GM18861 (cell line): ENCODE results near the gene PPM1B.
"Not testable (repeated sequence)": the region's sequence is repeated elsewhere in the genome, so short reads cannot be mapped to it uniquely, and the experiment has no call there.

Source experiments
- ATAC-seq: cut with Tn5 transposase; IDR thresholded peaks from one replicate; pipeline ENCODE4 v1.9.1; 2021; ENCODE audit not compliant: unreplicated experiment

Gene PPM1B

DNA sequence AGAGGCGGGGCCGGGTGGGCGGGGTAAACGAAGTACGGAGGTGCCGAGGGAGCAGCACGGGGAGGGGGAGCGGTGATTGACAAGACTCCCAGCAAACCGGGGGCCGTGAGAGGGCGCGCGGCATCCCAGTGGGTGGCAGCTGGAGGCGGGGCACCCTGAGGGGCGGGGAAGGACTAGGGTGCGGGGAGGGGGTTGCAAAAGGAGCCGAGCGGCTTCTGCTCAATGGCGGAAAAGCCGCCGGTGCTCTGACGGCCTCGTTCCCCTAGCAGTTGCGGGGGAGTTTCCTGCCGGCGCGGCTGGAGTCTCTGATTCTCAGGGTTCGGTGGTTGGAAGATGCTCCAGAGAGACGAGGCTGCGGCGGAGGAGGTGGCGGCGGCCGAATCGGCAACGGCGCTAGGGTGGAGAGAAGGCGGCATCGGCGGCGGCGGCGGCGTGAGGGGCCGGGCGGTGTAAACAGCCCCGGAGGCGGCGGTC is at the start of gene PPM1B:
Gene PPM1B (plus strand): TSS at position 195 of the 474 bp plus-strand sequence. CDS start 32,325 bp downstream, outside the sequence.
- ATAC-seq: peak; percentile 44

DNA sequence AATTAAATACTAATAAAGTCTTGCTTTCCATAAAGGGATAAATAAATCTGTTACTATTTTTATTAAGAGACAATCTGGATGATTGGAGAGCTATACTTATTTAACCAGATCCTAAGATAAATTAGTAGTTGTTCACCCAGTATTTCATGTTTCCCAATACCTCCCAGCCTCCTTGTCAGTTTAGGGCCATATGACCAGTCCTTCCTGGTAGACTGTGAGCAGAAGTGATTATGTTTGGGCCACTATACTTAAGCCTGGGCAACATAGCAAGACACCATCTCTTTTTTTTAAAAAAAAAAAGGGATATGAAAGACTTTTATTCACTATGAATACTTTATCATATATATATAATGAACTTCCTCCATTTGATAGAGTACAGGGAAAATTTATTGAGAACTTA is 48.8 kb upstream of the PPM1B start:
- ATAC-seq: no peak

DNA sequence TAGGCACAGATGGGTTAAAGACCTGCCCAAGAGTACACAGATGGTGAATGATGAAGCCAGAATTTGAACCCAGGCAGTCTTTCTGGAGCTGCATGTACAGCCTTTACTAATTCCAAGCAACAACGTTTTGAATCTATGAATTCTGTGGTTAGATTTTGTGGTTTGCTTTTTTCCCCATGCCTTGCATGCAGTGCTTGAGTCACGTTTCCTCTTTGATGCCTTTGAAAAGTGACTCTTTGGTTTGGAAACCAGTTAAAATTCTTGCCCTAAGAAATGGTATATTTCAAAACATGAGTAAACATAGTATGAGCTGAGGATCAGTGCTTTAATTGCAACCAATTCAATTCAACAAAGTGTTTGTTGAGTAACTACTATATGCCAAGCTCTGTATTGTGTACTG is 48.2 kb upstream of the PPM1B start:
- no peak for ATAC-seq

DNA sequence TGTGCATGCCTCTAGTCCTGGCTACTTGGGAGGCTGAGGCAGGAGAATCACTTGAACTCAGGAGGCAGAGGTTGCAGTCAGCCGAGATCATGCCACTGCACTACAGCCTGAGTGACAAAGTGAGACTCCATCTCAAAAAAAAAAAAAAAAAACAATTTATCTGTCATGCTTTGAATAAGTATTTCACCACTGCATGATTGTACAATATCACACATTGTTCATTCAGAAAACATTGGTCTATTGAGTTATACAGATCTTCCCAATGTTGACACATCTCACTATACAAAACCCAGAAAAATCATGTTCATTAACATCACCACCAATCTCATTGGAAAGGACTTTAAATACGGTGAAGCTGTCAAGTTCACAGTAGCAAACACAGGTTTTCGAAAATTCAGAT is 46.8 kb upstream of the PPM1B start:
- no peak for ATAC-seq

DNA sequence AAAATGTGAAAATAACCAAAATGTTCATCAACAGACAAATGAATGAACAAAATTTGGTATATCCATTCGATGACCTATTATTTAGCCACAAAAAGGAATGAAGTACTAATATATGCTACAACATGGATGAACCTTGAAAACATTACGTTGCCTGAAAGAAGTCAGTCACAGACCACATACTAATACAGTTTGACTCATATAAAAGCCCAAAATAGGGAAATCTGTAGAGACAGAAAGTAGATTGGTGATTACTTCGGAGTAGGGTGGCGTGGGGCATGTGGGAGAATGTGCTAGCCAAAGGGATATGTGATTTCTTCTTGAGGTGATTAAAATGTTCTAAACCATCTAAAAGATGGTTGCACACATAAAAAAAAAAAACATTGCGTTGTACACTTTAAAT is 44.2 kb upstream of the PPM1B start:
- no peak for ATAC-seq

DNA sequence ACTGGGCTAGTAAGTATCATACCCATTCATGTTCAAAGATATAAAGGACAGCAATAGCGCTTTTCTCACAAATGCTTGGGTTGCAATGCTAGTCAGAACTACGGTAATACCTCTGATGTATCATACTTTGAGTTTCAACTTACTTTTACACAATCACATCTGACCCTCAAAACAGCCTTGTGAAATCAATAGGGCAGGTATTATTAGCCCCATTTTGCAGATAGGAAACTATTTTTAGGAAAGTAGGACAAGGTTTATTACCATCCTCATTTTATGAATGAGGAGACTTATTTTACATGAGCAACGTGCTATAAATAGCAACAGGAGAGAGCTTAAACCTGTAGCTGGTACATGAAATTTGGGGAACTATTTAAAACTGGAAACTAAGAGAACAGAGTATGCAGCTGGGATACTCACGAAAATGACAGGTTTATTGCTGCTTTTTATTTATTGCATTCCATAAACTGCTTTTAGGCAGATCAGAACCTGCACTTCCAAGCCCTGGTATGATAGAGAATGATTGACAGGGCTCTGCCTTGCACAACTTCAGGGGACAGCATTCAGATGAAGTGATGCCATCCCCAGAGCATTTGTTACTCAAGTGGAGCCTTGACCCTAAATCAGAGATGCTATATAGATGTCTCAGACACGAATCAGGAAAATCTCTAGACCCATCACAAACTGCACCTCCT is 42.4 kb upstream of the PPM1B start:
- ATAC-seq: no peak

DNA sequence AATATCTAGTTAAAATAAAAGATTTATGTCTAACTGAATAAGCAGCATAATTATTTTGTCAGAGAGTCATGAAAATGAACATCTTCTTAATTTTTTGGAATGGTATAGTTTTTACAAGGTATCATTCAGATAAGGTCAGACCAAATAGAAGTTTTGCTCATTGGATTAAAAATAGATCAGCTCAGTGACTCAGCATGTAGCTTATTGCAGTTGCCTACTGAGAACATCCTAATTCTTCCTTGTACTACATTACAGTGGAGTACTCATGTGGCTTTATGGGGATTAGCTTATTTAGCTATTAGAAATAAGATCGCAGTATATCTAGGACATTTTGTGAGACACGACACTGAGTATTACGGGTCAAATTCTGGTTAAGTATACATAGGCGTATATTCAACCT is 38.2 kb upstream of the PPM1B start:
- ATAC-seq: no peak

DNA sequence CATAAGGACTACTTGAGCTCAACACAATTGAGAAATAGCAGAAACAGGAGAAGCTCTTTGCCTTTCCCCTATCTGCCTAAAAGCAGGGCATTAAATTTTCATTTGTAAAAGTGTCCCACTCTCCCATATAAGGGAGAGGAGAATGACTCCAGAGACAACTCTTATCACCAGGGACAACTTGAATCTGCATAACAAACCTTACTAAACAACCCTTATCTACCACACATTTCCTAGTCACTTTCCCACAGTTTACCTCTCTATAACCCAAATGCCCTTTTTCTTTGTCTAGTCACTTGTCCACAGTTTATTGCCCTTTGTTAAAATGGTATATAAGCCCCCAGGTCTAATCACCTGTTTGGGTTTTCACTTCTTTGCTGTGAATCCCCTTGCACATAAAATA is 37.5 kb upstream of the PPM1B start:
- no peak for ATAC-seq

DNA sequence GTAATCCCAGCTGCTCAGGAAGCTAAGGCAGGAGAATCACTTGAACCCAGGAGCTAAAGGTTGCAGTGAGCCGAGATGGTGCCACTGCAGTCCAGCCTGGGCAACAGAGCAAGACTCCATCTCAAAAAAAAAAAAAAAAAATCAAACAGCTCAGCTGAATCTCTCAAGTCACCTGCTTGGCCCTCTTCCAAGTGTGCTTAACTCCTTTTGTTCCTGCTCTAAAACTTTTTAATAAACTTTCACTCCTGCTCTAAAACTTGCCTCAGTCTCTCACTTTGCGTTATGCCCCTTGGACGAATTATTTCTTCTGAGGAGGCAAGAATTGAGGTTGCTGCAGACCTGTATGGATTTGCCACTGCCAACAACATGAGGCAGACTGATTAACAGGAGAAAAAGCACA is 35.1 kb upstream of the PPM1B start:
- not testable (repeated sequence) for ATAC-seq

DNA sequence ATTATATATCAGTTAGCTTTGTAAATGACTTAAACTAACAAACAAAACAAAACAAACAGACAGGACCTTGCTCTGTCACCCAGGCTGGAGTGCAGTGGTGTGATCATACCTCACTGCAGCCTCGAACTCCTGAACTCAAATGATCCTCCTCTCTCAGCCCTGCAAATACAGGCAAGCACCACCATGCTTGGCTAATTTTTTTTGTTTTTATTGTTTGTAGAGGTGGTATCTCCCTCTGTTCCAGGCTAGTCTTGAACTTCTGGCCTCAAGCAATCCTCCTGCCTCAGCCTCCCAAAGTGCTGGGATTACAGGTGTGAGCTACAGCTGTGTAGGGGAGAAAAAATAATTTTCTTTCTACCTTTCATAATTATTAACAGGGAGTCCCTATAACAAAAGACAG is 33.8 kb upstream of the PPM1B start:
- ATAC-seq: no peak

DNA sequence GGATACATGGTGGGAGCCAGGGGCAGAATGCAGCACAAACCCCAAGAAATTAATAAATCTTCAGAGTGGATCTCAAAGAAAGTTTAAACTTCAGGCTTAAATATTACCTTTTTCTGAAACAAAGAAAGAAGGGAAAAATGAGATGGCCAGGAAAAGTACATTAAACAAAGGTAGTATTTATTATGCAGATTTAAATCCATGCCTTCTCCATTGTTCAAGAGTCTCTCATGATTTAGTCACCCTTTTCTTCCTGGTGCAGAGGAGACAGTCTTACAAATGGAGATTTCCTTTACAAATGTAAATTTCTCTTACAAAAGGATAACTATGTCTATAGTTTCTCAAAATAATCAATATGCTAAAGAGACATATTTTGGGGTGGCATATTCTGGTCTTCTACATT is 33.4 kb upstream of the PPM1B start:
- ATAC-seq: no peak

DNA sequence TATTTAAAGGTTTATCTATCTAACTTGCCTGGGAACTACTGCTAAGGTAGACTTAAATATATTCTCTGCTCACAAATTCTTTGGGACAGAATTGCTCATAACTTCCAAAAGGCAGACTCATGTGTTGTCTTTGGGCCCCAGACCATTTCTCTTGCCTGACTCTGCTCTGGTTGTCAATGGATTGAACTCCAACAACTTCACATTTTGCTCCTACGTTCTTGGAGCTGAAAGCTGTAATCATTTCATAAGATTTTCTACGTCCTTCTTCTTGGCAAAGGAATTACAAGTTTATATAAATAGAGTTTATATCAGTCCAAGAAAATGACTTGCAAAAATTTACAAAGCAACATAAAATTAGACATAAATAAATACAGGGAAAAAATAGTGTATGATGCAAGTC is 32.9 kb upstream of the PPM1B start:
- ATAC-seq: no peak

DNA sequence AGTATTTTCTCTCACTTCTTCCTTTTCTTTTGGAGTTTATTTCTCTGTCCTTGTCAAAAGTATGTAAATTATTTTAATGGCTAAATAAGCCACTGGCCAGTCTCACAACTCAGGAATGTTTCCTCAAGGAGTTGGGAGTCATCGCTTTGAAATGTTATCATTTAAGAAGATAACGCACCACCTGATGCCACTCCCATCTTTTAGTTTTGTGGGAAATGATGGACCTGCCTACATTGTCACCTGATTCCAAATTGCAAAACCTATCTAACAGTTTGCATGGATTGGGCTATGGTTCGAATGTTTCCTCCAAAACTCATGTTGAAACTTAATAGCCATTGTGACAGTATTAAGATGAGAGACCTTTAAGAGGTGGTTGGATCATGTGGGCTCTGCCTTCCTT is 32.4 kb upstream of the PPM1B start:
- no peak for ATAC-seq

DNA sequence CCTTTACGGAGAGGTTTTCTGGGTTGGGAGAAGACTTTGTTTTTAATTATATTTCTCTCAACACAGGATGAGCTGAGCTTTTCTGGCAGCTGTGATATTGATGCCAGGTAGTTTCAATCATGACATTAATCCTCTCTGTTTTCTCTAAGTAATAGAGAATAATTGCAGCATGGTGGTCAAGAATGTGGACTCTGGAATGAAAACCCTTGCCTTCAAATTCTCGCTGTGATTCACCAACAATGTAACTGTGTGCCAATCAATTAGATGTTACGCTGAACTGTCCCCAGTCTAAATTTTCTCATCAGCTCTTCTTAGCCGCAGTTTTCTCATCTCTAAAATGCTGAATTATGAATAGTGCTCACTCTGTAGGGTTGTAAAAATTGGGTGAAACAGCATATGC is 31.6 kb upstream of the PPM1B start:
- ATAC-seq: no peak

DNA sequence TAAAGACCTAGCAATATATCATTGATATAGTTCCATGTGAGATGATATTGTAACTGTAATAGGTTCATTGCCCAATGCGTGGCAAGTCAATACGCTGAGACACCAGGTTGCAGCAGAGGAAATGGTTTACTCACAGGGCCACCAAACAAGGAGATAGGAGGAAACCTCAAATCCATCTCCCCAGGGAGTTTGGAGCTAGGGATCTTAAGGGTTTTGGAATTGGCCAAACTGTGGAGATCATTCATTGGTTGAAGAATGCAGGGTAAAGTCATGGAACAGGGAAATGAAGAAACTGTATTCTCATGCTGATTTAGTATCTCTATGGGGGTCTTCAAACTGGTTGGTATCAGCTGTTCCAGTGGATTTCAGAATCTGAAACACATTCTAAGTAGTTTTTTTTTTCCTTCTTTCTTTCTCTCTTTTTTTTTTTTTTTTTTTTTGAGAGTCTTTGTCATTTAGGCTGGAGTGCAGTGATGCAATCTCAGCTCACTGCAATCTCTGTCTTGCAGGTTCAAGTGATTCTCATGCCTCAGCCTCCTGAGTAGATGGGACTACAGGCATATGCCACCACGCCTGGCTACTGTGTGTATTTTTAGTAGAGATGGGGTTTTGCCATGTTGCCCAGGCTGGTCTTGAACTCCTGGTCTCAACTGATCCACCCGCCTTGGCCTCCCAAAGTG is 30.7 kb upstream of the PPM1B start:
- ATAC-seq: no peak

DNA sequence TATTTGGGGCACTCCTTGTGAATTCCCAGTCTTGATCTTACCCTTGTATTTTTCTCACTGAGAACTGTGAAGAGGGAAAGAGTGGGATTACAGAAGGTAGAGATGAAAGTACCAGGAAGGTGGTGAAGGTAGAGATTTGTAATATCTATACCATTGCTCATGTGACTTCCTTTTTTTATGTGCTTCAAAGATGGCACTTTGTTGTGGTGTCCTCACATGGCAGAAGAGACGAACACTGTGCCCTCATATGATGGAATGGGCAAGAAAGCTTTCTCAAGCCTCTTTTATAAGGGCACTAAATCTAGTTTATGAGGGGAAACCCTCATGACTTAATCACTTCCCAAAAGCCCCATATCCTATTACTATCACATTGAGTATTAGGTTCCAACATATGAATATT is 28.9 kb upstream of the PPM1B start:
- ATAC-seq: no peak

DNA sequence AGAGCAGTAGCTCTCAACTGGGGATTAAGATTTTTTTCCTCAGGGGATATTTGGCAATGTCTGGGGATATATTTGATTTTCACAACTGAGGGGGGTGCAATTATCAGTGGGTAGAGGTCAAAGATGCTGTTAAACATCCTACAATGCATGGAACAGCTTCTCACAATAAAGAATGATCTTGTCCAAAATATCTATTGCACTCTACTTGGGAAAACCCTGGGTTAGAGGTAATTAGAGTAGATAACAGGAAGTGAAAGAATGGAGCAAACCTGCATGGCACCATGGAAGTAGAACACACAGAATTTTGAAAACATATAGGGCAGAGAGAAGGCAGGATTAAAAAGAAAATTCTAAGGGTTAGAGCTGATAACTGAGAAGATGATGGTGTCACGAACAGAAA is 26.4 kb upstream of the PPM1B start:
- ATAC-seq: no peak

DNA sequence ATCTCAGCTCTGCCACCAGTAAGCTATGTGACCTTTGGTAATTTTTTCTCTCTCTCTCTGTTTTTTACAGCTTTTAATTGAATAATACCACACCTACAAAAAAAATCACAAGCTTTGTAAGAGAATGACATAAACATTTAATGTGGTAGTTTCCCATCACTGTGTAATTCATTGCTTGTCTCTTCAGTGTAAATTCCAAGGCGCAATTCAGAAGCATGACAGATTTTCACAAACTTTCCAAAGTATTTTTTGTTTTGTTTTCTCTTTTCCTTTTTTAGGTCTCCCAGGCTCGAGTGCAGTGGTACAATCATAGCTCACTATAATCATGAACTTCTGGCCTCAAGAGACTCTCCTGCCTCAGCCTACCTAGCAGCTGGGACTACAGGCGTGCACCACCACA is 25.0 kb upstream of the PPM1B start:
- no peak for ATAC-seq

DNA sequence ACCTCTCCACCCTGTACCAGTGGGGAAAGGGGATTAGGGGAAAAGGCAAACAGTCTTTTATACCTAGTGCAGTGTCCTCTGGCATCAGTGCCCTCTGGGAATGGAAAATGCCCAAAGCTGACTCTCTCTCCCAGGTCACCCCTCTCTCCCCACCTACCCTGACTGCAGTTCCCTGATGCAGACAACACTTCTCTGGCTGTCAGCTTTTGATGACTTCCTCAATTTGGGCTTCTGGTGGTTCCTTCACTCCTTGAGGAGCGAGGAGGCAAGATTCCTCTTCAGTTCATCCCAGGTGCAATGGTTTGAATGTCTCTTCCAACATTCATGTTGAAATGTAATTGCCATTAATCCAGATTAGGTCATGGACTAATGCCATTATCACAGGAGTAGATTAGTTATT is 19.7 kb upstream of the PPM1B start:
- no peak for ATAC-seq

DNA sequence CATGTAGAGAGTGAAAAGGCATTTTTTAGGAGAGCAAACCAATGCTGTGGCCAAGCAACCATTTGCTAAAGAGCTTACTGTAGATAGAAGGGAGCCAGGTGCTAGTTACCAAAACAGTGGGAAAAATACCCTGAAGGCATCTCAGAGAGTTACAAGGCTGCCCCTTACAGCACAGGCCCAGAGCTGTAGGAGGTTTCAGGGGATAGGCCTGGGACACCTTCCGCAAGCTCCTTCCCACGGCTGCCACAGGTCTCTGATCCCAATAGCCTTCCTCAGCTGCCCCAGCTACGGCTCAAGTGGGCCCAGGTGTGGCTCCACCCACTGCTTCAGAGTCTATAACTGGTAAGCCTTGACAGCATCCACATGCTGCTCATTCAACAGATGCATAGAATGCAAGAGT is 18.2 kb upstream of the PPM1B start:
- ATAC-seq: no peak

DNA sequence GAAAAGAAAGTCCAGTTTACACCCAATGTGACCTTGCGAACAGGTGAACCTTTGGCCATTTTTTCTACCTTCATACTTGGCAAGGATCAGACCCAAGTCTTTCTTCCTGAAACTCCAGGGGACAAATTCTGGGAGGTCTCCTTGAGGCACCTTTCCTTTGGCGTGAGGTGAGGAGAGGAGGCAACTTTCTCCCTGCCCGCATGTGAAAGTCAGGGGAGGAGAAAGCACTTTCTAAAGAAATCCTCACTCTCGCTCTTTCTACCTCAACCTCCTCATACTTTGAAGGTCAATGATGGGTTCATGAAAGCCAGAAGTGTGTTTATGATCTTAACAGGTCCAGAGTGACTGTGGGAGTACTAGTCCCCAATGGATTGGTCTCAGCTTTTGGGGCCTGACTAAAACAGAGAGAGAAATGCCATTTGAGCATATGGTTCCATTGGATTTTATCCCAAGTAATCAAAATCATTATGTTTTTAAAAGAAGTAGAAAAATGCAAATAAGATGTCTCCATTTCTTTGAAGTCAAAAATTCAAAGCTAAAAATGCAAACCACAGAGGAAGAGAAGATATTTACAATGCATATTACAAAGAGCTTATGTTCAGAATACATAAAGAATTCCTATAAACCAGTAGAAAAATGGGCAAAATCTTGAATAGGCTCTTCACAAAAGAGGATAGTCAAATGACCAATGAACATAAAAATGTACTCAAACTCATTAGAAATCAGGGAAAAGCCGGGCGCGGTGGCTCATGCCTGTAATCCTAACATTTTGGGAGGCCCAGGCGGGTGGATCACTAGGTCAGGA is 15.6 kb upstream of the PPM1B start:
- no peak for ATAC-seq
